ENCODE measurements around the gene TIAM2. TPM values are rescaled to one million over a fixed set of nuclear protein-coding genes. Genes with fewer than 3 reads are reported as not detected.
A peak's percentile ranks its signal among the peaks of the same experiment; 100 is the strongest.

The TIAM2 gene
- total RNA-seq = 10 to 100 TPM in 2 of 6 donors, 1 to 10 TPM in 4; 5.6 to 25.1 (median 7.7) TPM

DNA sequence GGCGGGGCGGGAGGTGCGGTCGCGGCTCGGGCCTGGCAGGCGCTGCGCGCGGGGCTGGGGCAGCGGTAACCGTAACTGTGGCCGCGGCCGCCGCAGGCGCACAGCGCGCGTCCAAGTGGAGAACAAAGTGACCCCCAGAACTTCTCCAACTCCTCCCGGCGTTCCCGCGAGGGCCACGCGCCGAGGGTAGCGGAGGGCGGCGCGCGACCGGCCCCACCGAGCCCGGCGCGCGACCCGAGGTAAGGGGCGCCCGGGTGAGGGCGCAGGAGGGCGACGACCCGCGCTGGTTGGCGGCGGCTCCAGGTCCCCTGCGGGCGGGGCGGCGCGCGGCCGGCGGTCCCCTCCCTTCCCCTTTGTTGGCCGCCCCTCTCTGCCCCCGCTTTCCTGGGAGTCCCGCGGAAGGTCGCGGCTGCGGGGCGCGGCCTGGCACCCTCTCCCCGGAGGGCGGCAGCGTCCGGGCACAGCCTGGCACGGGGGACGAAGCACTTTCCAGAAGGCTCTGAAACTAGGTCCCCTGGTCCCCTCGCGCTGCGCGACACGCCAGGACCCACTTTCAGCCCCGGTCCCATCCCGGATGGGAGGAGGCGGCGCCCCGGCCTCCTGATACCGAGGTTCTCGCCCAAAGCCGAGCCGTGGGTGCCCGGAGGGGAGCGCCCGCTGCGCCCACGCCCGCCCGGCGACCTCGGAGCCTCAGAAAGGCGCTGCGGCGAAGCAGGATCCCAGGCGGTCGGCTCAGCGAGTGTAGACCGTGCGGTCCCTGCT lies at the start of gene TIAM2:
Gene TIAM2 (plus strand): TSS at position 62 of the 762 bp plus-strand sequence. CDS start 133,909 bp downstream, outside the sequence.
- Histone ChIP-seq H3K36me3 (no peaks in the 10 kb centered on the region), H3K27me3 (peaks cover 0 to 13% (median 5%) of the 10 kb centered on the region in 4 donors), H3K4me3 (peak within 1 kb of the TSS in 3 of 4 donors; percentile 39 to 51 (median 49)), H3K27ac (no peak within 1 kb of the TSS), H3K4me1 (peaks cover 6 to 15% (median 7%) of the 10 kb centered on the region in 4 donors), H3K9me3 (no peaks in the 10 kb centered on the region)
- TF ChIP-seq POLR2A (IDR thresholded peaks at IDR 0.05) (no peak), EP300 (IDR thresholded peaks at IDR 0.05) (no peak), POLR2AphosphoS5 (IDR thresholded peaks at IDR 0.05) (no peak)
- TF ChIP-seq, protein P1, sequence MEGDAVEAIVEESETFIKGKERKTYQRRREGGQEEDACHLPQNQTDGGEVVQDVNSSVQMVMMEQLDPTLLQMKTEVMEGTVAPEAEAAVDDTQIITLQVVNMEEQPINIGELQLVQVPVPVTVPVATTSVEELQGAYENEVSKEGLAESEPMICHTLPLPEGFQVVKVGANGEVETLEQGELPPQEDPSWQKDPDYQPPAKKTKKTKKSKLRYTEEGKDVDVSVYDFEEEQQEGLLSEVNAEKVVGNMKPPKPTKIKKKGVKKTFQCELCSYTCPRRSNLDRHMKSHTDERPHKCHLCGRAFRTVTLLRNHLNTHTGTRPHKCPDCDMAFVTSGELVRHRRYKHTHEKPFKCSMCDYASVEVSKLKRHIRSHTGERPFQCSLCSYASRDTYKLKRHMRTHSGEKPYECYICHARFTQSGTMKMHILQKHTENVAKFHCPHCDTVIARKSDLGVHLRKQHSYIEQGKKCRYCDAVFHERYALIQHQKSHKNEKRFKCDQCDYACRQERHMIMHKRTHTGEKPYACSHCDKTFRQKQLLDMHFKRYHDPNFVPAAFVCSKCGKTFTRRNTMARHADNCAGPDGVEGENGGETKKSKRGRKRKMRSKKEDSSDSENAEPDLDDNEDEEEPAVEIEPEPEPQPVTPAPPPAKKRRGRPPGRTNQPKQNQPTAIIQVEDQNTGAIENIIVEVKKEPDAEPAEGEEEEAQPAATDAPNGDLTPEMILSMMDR (IDR thresholded peaks at IDR 0.05) = no peak
- 2% methylated on average over 53 of the region's 102 CpGs; no CpG with 5 or more reads in 1 of the 2 donors for WGBS, 2 donors
- ATAC-seq (ENCODE audit: low FRiP score in 2 of 2) (peak; percentile 23 to 47), DNase-seq (peak in 1 of 2 donors; percentile 84)

DNA sequence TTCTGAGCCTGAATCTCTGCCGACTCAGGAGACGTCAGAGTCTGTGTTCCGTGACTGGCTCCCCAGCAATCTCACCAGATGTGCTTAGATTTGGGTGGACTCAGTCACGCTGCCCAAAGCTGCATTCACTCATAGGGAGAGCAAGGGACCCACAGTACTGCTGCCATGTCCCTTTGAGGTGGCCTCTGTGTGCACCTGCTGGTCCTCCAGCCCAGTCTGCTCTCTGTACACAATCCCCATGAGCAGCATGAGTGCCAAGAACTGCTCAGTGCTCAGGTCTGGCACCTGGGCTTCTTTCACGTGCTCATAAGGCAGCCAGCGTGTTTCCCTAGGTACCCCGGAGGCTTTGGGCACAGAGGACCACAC lies 44.2 kb upstream of the TIAM2 start:
- no peak overlapping the region for H3K4me3 ChIP-seq
- H3K27me3 ChIP-seq = no peaks in the 10 kb centered on the region
- no peaks in the 10 kb centered on the region for H3K9me3 ChIP-seq
- no peak for ATAC-seq (ENCODE audit: low FRiP score in 2 of 2)
- H3K4me1 ChIP-seq = no peaks in the 10 kb centered on the region
- no peaks in the 10 kb centered on the region for H3K36me3 ChIP-seq
- 100% methylated on average over 7 of the region's 7 CpGs; no CpG with 5 or more reads in 1 of the 2 donors for WGBS, 2 donors
- DNase-seq = no peak
- no peak for TF ChIP-seq POLR2A (IDR thresholded peaks at IDR 0.05)
- TF ChIP-seq EP300 (IDR thresholded peaks at IDR 0.05) = no peak
- no peak for TF ChIP-seq POLR2AphosphoS5 (IDR thresholded peaks at IDR 0.05)
- TF ChIP-seq, protein P1 (IDR thresholded peaks at IDR 0.05) = no peak
- H3K27ac ChIP-seq = no peak overlapping the region

DNA sequence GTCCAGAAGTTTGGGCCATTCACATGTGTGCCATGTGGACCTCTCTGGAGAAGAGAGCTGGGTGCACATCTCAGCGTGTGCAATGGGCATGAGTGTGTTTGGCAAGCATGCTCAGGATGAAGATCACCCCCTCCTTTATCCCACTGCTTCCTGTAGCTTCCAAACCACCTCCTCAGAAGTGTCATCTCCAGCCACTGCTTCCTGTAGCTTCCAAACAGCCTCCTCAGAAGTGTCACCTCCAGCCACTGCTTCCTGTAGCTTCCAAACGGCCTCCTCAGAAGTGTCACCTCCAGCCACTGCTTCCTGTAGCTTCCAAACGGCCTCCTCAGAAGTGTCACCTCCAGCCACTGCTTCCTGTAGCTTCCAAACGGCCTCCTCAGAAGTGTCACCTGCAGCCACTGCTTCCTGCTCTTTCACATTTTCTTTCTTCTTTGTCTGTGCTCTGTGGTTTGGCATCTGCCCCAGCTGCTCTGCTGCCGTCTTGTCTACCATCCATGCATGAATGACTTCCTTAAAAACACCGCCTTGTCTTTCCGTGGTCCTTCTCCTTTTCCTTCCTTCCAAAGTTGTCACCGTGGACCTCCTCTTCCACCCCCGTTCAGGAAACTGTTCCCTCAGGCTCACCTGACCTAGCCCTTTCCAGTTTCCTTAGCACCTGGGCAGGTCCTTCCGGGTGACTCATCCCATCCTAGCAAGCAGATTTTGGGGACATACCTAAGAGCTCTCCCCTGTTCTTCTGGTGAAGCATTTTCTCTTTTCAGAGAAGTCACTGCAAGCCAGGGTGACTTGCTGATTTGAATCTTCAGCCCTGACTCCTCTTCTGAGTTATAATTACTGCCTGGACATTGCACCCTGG lies 43.5 kb upstream of the TIAM2 start:
- DNase-seq (no peak), ATAC-seq (ENCODE audit: low FRiP score in 2 of 2) (no peak)
- TF ChIP-seq, protein P1 (IDR thresholded peaks at IDR 0.05) = no peak
- TF ChIP-seq POLR2A (IDR thresholded peaks at IDR 0.05) (no peak), POLR2AphosphoS5 (IDR thresholded peaks at IDR 0.05) (no peak), EP300 (IDR thresholded peaks at IDR 0.05) (no peak)
- 56 to 57% methylated on average over 10 of the region's 10 CpGs for WGBS, 2 donors
- H3K27ac ChIP-seq = no peak overlapping the region
- H3K27me3 ChIP-seq = no peaks in the 10 kb centered on the region
- no peaks in the 10 kb centered on the region for H3K4me1 ChIP-seq
- no peak overlapping the region for H3K4me3 ChIP-seq
- H3K36me3 ChIP-seq = no peaks in the 10 kb centered on the region
- no peaks in the 10 kb centered on the region for H3K9me3 ChIP-seq

DNA sequence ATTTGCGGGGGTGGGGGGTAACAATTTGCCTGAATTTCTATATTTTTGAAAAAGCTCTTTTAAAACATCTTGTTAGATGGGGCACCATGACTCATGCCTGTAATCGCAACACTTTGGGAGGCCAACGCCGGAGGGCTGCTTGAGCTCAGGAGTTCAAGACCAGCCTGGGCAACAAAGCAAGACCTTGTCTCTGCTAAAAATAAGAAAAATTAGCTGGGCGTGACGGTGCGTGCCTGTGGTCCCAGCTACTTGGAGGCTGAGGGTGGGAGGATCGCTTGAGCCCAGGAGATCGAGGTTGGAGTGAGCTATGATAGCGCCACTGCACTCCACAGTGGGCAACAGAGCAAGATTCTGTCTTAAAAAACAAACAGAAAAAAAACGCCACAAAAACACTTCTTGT lies 41.5 kb upstream of the TIAM2 start:
- WGBS, 2 donors = 94 to 96% methylated on average over 11 of the region's 11 CpGs
- H3K9me3 ChIP-seq = no peaks in the 10 kb centered on the region
- TF ChIP-seq EP300 (IDR thresholded peaks at IDR 0.05) (no peak), POLR2A (IDR thresholded peaks at IDR 0.05) (no peak)
- TF ChIP-seq, protein P1 (IDR thresholded peaks at IDR 0.05) = no peak
- ATAC-seq (ENCODE audit: low FRiP score in 2 of 2) (no peak), DNase-seq (no peak)
- H3K36me3 ChIP-seq = no peaks in the 10 kb centered on the region
- H3K4me1 ChIP-seq = no peaks in the 10 kb centered on the region
- H3K27ac ChIP-seq = no peak overlapping the region
- H3K27me3 ChIP-seq = no peaks in the 10 kb centered on the region
- no peak overlapping the region for H3K4me3 ChIP-seq

Measured in upper lobe of left lung (tissue), 6 donors.